AG04450 (cell line): ENCODE measurements around the gene FAM237B. TPM values are rescaled to one million over a fixed set of nuclear protein-coding genes. Genes with fewer than 3 reads are reported as not detected.
"Not testable (repeated sequence)": the region's sequence is repeated elsewhere in the genome, so short reads cannot be mapped to it uniquely, and the experiment has no call there.

Experiments
- CTCF ChIA-PET: fragments of 300-600, 350-600 bp; formaldehyde crosslinking; extraction: SDS; loops from one replicate; lab custom pipeline; 2022; ENCODE audit warnings: antibody characterized with exemption, inconsistent platforms; lab: Charles Lee
- POLR2A ChIA-PET: fragments of 350-600 bp; formaldehyde crosslinking; extraction: SDS; loops from one replicate; lab custom pipeline; 2021; ENCODE audit warnings: antibody characterized with exemption, inconsistent platforms; lab: Yijun Ruan, JAX
- DNase-seq: peaks from one replicate; pipeline ENCODE4 v3.0.0-alpha.2; 2011; ENCODE audit warnings: low read depth, low spot score
- H3K27ac ChIP-seq: one replicate; pipeline ENCODE4 v1.5.1; 2012; ENCODE audit warnings: low read depth, low read length, control low read depth
- H3K27me3 ChIP-seq: one replicate; pipeline ENCODE4 v1.6.0; 2012; ENCODE audit warnings: low read length; ENCODE audit not compliant: control insufficient read depth, insufficient read depth
- H3K4me3 ChIP-seq: 2 replicates; pipeline ENCODE4 v1.5.1; 2011; ENCODE audit warnings: mild to moderate bottlenecking, low read depth, low read length, control low read depth
- H3K9me3 ChIP-seq: 2 replicates; pipeline ENCODE4 v1.5.1; 2012; ENCODE audit warnings: low read length; ENCODE audit not compliant: control insufficient read depth, insufficient read depth
- CTCF ChIP-seq: IDR thresholded peaks from 2 replicates; pipeline ENCODE4 v1.5.1; 2011; ENCODE audit warnings: low read depth, low read length, control low read depth, inconsistent platforms
- polyA minus RNA-seq: library from RNA; depleted of rRNA, polyadenylated mRNA; stranded (reverse); fragments of >200 nt; gene quantifications from 2 replicates; pipeline ENCODE4 v1.2.3, GENCODE V29; 2011; rRNA and poly(A)+ RNA removed
- polyA plus RNA-seq: library from polyadenylated mRNA; depleted of rRNA; stranded (reverse); fragments of >200 nt; gene quantifications from 2 replicates; pipeline ENCODE4 v1.2.3, GENCODE V29; 2011; rRNA removed

FAM237B gene
- polyA plus RNA-seq: not detected in 2 replicates
- not detected in 2 replicates for polyA minus RNA-seq

- TF ChIP-seq CTCF: no peak
- POLR2A ChIA-PET: no interaction called here
- no peak for DNase-seq
- Histone ChIP-seq H3K4me3 (peak within 1 kb of the TSS; percentile 47), H3K27ac (no peak within 1 kb of the TSS), H3K27me3 (peaks cover 25% of the 10 kb centered on the region), H3K9me3 (no peaks in the 10 kb centered on the region; the same call in 1 of the 2 replicates)
- CTCF ChIA-PET: no interaction called here
Measured at GRCh38 chr7:90320801-90321494, at the start of gene FAM237B. FAM237B (minus strand) TSS chr7:90321304; CDS start chr7:90319748, 1,556 bp downstream.

- H3K27ac ChIP-seq: no peak overlapping the region
- no peaks in the 10 kb centered on the region for H3K27me3 ChIP-seq
- TF ChIP-seq CTCF: no peak
- DNase-seq: no peak
- no peak overlapping the region for H3K4me3 ChIP-seq
- no peaks in the 10 kb centered on the region for H3K9me3 ChIP-seq
- POLR2A ChIA-PET: no interaction called here
- CTCF ChIA-PET: interaction anchor here (1.0 kb wide), 1 partner anchor 19 kb away, joined by 3 read pairs; no protein-coding TSS in a partner anchor
Measured at GRCh38 chr7:90351987-90352386, 30.9 kb upstream of the FAM237B start.

- H3K4me3 ChIP-seq, H3K9me3 ChIP-seq, POLR2A ChIA-PET, CTCF ChIA-PET, H3K27ac ChIP-seq, H3K27me3 ChIP-seq, DNase-seq: not testable (repeated sequence)
Measured at GRCh38 chr7:90350032-90350431, 28.9 kb upstream of the FAM237B start.

GRCh38 chr7:90349305-90349704, 28.2 kb upstream of the FAM237B start:
- Histone ChIP-seq H3K27me3 (no peaks in the 10 kb centered on the region), H3K27ac (no peak overlapping the region), H3K9me3 (no peaks in the 10 kb centered on the region), H3K4me3 (no peak overlapping the region)
- no peak for DNase-seq
- TF ChIP-seq CTCF: no peak
- ChIA-PET POLR2A (no interaction called here), CTCF (no interaction called here)

- ChIA-PET POLR2A (interaction anchor here (0.7 kb wide), 1 partner anchor 184 kb away, joined by 3 read pairs; no protein-coding TSS in a partner anchor), CTCF (interaction anchor here (0.6 kb wide), 1 partner anchor 113 kb away, joined by 3 read pairs; no protein-coding TSS in a partner anchor)
- no peak overlapping the region for H3K27ac ChIP-seq
- no peak for TF ChIP-seq CTCF
- no peaks in the 10 kb centered on the region for H3K27me3 ChIP-seq
- H3K4me3 ChIP-seq: no peak overlapping the region; the same call in 1 of the 2 replicates
- H3K9me3 ChIP-seq: no peaks in the 10 kb centered on the region
- DNase-seq: no peak
Measured at GRCh38 chr7:90347759-90348158, 26.7 kb upstream of the FAM237B start.
